T-helper 1 cell treated with Interleukin-12 subunit alpha and Interleukin-12 subunit beta and Interleukin-4 antibody, amounts not matched to agents 30 ng/mL and 1 ng/mL, for 36 hours (primary cell): ENCODE measurements around the gene NXNL1. TPM values are rescaled to one million over a fixed set of nuclear protein-coding genes. Genes with fewer than 3 reads are reported as not detected.
"Not testable (repeated sequence)": the region's sequence is repeated elsewhere in the genome, so short reads cannot be mapped to it uniquely, and the experiment has no call there.

Source experiments
- intact Hi-C: fragments of 100-400 bp; cut with micrococcal nuclease; formaldehyde crosslinking; loops from one replicate; pipeline ENCODE4 v1.15.1; 2024
- total RNA-seq: library from RNA; stranded (reverse); gene quantifications from 2 replicates; pipeline ENCODE4 v1.2.3, GENCODE V29; 2022

Gene NXNL1
- total RNA-seq, result not detected in 2 replicates

GRCh38 chr19:17460372-17461230, at the start of gene NXNL1:
Gene NXNL1, minus strand, starts transcription at chr19:17460926. Its CDS starts 57 bp downstream, at chr19:17460869.
- intact Hi-C loops, result no loop called here

- intact Hi-C loops, result not testable (repeated sequence)
These were observed 47.8 kb upstream of the NXNL1 start for GRCh38 chr19:17508558-17508933.

GRCh38 chr19:17506745-17507144, 46.0 kb upstream of the NXNL1 start:
- intact Hi-C loops, result no loop called here

DNA sequence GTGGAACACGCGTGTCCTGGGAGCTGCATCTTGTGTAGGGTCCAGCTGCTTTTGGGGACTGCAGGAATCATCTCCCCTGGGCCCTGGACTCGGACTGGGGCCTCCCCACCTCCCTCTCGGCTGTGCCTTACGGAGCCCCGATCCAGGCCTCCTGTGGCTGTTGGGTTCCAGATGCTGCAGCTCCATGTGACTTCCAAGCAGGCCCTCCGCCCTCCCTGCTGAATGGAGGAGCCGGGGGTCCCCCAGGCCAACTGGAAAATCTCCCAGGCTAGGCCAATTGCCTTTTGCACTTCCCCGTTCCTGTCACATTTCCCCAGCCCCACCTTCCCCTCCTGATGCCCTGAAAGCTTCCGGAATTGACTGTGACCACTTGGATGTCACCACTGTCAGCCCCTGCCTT, 44.5 kb upstream of the NXNL1 start:
- intact Hi-C loops, result no loop called here

DNA sequence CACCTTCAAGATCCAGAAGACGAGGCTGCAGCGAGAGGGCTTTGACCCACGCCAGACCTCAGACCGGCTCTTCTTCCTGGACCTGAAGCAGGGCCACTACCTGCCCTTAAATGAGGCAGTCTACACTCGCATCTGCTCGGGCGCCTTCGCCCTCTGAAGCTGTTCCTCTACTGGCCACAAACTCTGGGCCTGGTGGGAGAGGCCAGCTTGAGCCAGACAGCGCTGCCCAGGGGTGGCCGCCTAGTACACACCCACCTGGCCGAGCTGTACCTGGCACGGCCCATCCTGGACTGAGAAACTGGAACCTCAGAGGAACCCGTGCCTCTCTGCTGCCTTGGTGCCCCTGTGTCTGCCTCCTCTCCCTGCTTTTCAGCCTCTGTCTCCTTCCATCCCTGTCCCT, 43.7 kb upstream of the NXNL1 start:
- intact Hi-C loops, result no loop called here

- intact Hi-C loops, result no loop called here
These were observed 43.3 kb upstream of the NXNL1 start for GRCh38 chr19:17504030-17504429.

DNA sequence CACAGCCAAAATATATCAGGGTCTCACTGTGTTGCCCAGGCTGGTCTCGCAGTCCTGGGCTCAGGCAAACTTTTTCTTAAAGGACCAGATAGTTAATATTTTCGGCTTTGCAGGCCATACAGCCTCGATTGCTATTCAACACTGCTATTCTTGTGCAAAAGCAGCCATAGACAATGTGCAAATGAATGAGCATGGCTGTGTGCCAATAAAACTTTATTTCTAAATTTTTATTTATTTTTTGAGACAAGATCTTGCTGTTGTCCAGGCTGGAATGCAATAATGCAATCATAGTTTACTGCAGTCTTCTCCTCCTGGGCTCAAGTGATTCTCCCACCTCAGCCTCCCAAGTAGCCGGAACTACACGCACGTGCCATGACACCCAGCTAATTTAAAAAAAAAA, 42.5 kb upstream of the NXNL1 start:
- intact Hi-C loops, result no loop called here

GRCh38 chr19:17500447-17501198, 39.9 kb upstream of the NXNL1 start:
- intact Hi-C loops, result no loop called here

GRCh38 chr19:17499648-17500446, 39.1 kb upstream of the NXNL1 start:
- intact Hi-C loops, result no loop called here

- intact Hi-C loops, result not testable (repeated sequence)
These were observed 38.3 kb upstream of the NXNL1 start for GRCh38 chr19:17499025-17499424.

- intact Hi-C loops, result loop anchor here (2.0 kb wide), 1 partner anchor 28 kb away; no protein-coding TSS in a partner anchor
These were observed 36.5 kb upstream of the NXNL1 start for GRCh38 chr19:17497149-17497798.

- intact Hi-C loops, result loop anchor here (1.0 to 2.0 kb wide), 6 partner anchors 15 to 359 kb away; partner anchors contain the start of genes COLGALT1 and PGLS
These were observed 35.7 kb upstream of the NXNL1 start for GRCh38 chr19:17496337-17496997.

DNA sequence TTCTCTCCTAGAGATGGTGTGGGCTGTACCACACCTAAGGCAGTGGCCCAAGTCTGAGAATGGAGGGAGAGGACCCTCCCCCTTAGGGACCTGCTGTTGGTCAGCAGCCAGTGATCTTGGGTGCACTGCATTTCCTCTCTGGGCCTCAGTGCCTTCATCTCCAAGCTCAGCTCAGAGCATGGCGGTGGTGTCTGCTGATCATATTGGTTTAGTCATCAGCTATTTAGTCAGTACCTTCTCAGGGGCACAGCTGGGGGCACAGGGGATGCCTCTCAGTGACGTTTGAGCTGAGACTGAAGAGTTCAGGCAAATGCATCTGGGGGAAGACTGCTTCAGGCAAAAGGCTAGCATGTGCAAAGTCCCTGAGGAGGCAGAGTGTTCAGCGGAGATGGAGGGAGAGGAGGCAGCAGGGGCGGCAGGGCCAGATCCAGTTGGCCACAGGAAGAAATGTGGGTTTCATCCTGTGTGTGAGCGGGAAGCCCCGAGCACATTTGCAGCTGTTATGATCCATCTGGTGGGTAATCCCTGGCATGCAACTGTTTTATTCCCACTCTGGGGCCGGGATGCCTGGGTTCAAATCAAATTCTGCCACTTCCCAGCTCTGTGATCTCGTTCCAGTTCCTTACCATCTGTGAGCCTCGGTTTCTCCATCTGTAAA, 35.0 kb upstream of the NXNL1 start:
- intact Hi-C loops, result loop anchor here (1.0 to 2.0 kb wide), 6 partner anchors 16 to 360 kb away; partner anchors contain the start of genes COLGALT1 and PGLS

DNA sequence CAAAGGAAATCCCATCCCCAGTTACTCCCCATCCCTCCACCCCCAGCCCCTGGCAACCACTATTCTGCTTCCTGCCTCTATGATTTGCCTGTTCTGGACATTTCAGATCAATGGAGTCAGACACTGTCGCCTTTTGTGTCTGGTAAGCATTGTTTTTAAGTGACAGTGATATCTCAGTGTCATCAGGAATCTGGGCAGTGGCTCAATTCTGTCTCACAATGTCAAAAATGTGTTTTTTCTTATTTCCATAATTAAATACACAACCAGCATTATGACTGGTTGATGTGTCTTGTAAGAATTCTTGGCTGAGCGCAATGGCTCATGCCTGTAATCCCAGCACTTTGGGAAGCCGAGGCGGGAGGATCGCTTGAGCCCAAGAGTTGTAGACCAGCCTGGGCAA, 30.6 kb upstream of the NXNL1 start:
- intact Hi-C loops, result no loop called here

DNA sequence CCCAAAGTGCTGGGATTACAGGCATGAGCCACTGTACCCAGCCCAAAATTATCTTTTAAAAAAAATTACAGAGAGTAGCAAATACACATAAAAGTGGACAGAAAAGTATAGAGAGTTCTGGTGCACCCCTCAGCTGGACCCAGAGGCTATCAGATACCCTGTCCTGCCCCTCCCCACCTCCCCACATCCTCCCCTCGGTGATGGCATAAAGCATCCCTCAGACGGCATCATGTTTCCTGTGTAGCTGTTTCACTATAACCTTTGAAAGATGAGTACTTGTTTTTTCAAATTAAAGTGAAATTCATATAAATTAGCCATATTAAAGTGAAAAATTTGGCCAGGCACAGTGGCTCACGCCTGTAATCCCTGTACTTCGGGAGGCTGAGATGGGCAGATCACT, 29.7 kb upstream of the NXNL1 start:
- intact Hi-C loops, result no loop called here

GRCh38 chr19:17489392-17490030, 28.8 kb upstream of the NXNL1 start:
- intact Hi-C loops, result loop anchor here (2.0 kb wide), 1 partner anchor 19 kb away; the partner anchor contains the start of gene SLC27A1

- intact Hi-C loops, result loop anchor here (2.0 kb wide), 1 partner anchor 18 kb away; the partner anchor contains the start of gene SLC27A1
These were observed 28.1 kb upstream of the NXNL1 start for GRCh38 chr19:17488593-17489391.
